Renal pelvis (tissue), 4 donors: ENCODE data around the gene LRFN3. TPM values are rescaled to one million over a fixed set of nuclear protein-coding genes. Genes with fewer than 3 reads are reported as not detected.
"Not testable (repeated sequence)": the region's sequence is repeated elsewhere in the genome, so short reads cannot be mapped to it uniquely, and the experiment has no call there.

ENCODE experiments used
- DNase-seq: peaks from one replicate; pipeline ENCODE4 v3.0.0-alpha.2; 2013
- polyA plus RNA-seq, 3 donors: library from polyadenylated mRNA; unstranded; fragments of 120-200 nt; gene quantifications; one replicate each; pipeline ENCODE4 v1.2.1, GENCODE V29; 2013; ENCODE audit not compliant: insufficient read length in 3 of 3

Gene LRFN3
- polyA plus RNA-seq, 3 donors: 11.8 to 16.7 (median 13.6) TPM

DNA sequence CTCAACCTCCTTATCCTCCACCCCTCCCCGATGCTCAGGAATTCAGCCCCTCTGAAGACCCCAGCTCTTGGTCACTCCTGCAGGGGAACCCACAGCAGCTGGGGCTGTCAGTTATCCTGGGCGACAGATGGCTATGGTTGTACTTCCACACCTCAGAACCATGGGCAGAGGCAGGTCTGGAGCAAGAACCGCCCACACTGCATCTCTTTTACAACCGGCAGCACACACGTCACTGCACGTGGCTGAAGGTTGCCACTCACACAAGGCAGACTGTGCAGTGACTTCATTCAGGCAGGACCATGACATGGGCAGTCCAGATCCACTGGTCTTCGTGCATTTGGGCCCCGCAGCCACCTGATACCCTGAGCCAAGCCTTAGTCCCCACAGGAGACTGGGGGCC lies 37.3 kb downstream of the LRFN3 start:
- no peak for DNase-seq

DNA sequence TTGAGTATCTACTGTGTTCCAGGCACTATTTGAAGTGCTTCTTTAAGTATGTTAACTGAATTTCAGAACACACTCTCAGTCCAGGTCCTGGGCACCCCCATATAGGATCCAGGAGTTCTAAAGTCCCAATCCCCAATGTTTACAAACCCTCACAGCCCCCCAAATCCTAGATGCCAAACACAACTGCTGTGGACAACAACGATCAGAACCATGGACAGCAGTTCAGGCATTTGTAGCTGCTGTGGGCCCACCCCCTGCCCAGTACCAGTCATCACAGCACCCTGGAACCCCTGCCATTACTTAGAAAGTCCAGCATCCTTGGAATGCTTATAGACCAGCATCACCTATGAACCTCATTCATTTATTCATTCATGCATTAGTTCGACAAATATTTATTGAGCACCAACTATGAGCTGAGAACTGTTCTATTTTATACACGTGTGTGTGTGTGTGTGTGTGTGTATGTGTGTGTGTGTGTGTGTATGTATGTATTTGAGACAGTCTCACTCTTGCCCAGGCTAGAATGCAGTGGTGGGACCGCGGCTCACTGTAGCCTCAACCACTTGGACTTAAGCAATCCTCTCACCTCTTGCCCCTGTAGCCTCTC lies 39.5 kb downstream of the LRFN3 start:
- DNase-seq: no peak

DNA sequence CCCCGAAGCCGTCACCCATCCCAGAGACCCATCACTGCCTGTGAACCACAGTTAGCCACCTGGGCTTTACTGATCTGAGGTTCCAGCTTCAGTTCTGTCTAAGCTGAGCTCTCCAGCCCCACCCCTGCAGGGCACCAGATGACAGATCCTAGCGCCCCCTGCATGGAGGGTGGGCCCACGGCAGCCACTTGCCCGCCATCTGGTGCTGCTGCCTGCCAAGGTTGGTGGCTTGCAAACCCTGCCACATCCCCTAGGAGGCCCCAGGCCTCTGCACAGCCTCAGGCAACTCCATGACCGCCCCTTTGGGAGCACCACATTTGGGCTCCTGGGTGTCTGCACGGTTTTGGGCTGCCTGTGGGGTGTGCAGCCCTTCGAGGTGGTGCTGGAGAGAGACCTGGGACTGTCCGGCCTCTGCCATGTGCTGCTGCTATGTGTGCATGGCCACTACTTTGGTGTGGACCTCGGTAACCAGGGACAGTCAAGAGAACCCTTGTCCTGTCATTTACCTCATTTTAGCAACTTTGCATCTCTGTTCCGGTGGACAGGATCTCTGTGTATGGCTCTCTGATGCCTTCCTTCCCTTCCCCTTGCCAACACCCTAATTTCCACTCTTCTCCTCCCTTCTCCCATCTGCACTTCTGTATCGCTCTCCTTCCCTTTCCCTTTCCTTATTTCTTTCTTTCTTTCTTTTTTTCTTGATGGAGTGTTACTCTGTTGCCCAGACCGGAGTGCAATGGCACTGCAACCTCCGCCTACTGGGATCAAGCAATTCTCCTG lies 41.5 kb downstream of the LRFN3 start:
- no peak for DNase-seq

DNA sequence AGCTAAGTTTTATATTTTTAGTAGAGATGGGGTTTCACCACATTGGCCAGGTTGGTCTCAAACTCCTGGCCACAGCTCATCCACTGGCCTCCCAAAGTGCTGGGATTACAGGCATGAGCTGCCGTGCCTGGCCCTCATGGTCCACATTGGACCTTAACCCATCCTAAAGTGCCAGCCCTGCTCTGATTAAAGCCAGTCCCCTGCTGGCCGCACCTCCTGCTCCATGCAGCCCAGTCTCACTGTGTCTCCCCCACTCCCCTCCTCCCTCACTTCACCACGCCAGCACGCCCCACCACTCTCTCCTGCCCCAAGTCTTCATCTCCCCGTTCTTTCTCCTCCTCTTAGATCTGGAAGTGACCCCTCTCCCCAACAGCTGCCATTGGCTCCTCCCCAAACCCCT lies 42.1 kb downstream of the LRFN3 start:
- DNase-seq: no peak

DNA sequence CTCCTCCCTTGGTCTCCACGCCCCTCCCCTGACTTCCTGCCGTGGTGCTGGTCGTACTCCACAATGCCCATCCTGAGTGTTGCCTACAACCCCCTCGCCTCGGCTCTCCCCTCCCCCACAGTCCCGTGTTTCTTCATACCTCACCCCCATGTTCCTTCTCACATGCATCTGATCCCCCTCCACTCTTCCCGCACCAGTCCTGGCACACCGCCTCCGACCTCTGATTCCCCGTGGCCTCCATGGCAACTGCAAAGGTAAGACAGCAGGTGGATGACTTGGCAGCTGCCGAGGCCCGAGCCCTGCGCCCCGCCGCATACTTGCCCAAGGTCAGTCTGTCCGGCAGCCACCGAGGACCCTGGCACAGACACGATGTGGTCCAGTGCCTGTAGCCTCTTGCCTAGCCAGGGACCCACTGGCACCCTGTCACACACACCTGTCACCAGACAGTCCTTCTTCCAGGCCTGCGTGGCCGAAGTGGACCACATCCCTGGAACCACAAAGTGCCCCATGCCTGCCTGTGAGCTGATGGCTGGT lies 42.7 kb downstream of the LRFN3 start:
- DNase-seq: no peak

DNA sequence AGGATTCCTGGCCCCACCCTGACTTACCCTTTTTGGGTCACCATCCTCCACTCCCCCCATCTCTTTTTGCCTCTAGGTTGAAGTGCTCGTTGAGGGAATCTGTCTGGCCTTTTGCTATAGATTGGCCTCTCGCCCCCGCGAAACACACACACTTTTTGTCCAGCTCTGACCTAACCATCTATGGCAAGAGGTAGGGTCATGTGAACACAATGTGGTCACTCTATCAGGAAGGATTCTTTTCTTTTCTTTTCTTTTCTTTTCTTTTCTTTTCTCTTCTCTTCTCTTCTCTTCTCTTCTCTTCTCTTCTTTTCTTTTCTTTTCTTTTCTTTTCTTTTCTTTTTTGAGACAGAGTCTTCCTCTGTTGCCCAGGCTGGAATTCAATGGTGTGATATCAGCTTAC lies 44.8 kb downstream of the LRFN3 start:
- DNase-seq: not testable (repeated sequence)

DNA sequence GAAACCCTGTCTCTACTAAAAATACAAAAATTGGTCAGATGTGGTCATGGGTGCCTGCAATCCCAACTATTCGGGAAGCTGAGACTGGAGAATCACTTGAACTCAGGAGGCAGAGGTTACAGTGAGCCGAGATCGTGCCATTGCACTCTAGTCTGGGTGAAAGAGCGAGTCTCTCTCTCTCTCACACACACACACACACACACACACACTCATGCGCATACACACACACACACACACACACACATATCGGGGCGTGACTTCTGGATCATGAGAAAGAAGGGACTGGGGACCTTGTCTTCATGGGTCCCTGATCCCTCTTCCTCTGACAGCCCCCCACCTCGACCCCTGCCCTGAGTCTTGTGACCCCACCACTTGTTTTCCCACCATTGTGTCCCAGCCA lies 47.0 kb downstream of the LRFN3 start:
- DNase-seq: no peak

DNA sequence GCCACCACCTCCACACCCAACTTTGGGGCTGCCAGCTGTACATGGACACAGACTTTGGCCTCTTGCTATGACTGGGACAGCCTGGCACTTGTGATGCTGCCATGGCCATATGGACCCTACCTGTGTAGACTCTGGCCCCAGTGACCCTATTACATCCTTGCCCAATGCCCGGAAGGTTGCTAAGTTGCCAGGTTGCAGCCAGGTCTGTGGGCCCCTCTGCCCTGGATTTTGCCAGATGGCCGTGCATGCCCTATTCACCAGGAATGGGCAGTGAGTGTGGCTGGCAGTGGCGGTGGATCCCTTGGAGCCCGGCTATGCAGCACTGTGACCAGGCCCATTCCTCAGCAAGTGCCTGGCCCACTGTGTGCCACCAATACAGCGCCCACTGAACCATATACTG lies 49.9 kb downstream of the LRFN3 start:
- no peak for DNase-seq

DNA sequence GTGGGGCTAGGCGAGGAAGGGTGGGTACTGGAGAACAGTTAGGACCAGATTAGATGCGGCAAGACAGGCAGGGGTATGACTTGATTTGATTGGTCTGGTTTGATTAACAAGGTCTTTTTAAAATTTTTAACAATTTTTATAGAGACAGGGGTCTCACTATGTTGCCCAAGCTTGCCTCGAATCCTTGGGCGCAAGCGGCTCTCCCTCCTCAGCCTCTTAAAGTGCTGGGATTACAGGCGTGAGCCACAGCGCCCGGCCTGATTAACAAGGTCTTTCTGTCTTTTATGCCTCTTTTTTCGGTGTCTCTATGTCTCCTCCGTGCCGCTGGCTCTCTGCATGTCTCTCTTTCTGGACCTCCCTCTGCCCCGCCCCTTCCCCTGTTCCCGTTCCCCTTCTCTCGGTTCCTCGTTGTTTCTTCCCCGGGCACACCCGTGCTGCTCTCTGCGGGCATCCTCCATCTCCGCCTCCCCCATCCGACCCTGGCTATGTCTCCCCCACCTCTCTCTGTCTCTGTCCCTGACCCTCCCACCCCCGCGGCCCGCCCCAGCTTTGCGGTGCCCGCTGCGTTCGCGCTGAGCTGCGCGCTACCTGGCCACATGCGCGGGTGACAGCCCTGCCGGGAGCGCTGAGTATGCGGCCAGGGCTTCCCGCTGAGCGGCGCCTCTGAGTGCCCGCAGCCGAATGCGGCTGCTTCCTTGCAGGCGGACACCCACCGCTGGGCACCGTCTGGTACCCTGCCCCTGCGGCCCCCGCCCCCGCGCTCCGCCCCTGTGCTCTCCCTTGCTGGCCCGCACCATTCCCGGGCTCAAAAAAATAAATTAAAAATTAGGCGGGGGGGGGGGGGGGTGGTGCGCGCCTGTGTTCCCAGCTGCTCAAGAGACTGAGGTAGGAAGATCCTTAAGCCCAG lies 50.7 kb downstream of the LRFN3 start:
- no peak for DNase-seq

DNA sequence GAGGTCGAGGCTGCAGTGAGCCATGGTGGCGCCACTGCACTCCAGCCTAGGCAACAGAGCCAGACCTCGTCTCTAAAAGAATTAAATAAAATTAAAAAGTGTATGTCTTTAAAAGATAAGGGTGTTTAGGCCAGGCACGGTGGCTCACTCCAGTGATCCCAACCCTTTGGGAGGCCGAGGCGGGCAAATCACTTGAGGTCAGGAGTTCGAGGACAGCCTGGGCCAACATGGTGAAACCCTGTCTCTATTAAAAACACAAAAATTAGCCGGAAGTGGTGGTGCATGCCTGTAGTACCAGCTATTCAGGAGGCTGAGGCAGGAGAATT lies 51.4 kb downstream of the LRFN3 start:
- no peak for DNase-seq

DNA sequence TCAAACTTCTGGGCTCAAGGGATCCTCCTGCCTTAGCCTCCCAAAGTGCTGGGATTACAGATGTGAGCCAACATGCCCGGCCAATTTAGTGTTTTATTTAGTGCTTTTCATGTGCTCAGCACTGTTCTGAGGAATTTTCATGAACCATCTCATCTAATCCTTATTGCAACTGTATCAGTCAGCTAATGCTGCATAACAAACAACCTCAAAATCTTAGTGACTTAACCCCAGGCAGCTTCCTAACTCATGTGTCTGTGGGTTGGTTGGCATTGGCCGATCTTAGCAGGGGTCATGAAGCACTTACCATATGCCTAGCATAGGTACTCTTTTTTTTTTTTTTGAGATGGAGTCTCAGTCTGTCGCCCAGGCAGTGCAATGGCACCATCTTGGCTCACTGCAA lies 52.6 kb downstream of the LRFN3 start:
- DNase-seq: no peak

DNA sequence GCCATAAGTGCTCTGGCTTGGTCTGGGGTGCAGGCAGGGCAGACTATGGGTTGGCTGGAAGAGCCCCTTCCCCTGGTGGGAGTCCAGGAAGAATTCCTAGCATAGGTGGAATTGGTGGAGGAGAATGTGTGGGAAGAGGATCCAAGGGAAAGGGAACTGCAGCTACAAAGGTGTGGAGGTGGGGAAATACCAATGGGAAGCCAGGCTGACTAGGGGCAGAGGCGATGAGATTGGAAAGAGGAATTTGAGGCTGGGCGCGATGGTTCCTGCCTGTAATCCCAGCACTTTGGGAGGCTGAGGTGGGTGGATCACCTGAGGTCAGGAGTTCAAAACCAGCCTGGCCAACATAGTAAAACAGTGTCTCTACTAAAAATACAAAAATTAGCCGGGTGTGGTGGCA lies 54.0 kb downstream of the LRFN3 start:
- DNase-seq: no peak

DNA sequence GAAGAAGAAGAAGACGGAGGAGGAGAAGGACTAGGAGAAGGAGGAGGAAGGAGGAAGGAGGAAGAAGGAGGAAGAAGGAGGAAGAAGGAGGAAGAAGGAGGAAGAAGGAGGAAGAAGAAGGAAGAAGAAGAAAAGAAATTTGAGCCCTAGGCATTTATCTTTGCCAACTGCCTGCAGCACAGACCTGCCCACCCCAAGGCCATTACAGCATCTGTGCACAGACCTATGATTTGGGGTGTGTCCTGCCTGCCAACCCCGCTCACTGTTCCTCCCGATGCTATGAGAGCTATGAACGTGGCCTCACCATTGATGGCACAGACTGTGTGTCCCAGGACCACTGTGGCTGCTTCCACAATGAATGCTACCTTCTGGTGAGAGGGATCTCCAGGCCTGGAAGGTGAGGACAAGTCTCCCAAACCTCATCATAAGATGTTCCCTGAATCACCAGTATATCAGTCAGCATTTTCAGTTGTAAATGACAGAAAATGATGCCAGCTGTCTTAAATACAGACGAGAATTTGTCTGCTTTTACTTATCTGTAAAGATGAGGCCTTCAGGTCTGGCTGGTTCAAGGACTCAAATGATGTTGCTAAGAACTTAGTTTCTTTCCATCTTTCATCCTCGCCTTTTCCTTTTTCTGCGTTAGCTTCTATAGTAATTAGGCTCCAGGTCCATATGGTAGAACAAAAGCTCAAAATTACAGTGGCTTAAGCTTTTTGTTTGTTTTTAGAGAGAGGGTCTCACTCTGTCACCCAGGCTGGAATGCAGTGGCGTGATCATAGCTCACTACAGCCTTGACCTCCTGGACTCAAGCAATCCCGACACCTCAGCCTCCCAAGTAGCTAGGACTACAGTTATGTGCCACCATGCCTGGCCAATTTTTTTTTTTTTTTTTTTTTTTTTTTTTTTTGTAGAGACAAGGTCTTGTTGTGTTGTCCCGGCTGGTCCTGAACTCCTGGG lies 54.9 kb downstream of the LRFN3 start:
- no peak for DNase-seq

DNA sequence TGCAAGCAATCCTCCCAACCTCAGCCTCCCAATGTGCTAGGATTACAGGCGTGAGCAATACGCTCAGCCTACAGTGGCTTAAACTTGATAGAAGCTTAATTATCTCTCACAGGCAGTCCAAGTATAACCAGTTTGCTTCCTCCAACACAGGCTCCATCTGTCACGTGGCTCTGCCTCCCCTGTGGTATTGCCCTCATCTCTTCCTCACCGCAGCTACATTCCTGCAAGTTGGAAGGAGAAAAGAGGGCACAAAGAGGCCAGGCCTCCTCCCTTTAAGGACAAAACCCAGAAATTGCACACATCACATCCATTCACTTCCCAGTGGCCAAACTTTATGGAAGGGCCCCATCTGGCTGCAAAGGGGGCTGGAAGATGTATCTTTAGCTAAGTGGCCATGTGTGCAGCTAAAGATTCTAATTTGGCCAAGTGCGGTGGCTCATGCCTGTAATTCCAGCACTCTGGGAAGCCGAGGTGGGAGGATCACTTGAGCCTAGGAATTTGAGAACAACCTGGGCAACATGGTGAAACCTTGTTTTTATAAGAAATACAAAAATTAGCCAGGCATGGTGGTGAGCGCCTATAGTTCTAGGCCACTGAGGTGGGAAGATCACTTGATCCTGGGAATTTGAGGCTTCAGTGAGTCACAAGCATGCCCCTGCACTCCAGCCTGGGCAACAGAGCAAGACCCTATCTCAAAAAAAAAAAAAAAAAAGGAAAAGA lies 55.7 kb downstream of the LRFN3 start:
- no peak for DNase-seq

DNA sequence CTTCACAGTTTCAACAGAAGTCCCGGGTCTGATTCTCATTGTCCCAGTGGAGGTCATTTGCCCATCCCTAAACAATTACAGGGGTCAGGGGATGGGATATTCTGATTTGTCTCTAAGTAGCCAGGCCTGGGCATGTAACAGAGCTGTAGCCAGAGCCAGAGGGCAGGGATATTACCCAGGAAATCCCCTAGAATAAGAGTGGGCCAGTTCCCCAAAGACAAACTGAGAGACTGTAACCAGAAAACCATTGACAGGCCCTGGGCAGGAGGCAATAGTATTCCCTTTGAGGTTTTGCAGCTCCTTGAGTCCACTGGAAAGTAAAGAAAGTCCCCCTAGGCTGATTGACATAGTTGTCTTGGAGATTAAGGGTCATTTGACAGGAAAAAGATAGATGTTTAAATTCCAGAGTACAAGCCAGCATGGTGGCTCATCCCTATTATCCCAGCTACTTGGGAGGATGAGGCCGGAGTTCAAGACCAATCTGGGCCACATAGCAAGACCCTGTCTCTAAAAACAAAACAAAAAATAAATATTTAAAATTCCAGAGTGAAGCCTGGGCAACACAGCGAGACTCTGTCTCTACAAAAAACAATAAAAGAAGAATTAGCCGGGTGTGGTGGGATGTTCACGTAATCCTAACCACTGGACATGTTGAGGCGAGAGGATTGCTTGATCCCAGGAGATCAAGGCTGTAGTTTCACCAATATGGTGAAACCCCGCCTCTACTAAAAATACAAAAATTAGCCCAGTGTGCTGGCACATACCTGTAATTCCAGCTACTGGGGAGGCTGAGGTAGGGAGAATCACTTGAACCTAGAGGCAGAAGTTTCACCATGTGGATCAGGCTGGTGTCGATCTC lies 57.0 kb downstream of the LRFN3 start:
- no peak for DNase-seq

DNA sequence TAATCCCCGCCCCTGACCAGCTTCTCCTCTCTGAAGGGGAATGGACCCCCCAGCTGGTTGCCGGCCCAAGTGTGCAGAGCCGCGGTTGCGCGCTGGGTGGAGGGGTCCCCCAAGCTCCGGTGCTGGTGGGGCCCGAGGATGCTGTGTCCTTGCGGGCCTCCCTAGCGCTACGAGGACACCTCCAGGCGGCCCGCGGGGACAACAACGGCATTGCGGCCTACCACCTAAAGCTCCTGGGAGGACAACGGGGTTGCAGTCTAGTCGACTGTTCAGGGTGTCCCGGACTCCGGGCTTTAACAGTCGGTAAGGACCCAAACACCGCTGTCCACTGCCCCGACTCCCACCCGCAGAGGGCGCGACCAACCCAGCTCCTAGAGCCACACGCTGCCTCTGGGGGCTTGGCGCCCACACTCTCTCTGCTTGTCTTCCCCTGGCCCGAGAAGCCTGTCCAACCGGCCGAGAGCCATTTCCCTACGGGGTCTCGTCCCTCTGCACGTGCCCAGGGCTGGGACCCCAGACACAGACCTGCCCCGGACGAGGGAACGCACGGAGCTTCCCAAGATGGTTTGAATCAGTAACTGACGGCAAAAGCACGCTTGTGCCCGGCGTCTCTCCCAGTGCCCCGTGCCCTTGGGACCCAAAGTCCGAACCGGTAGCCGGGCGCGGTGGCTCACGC lies 57.9 kb downstream of the LRFN3 start:
- no peak for DNase-seq
